ENCODE data around the gene TMEM176A. TPM values are rescaled to one million over a fixed set of nuclear protein-coding genes. Genes with fewer than 3 reads are reported as not detected.
"Not testable (repeated sequence)": the region's sequence is repeated elsewhere in the genome, so short reads cannot be mapped to it uniquely, and the experiment has no call there.

The TMEM176A gene
- total RNA-seq, 1 donor from 2014 or later, result not detected

DNA sequence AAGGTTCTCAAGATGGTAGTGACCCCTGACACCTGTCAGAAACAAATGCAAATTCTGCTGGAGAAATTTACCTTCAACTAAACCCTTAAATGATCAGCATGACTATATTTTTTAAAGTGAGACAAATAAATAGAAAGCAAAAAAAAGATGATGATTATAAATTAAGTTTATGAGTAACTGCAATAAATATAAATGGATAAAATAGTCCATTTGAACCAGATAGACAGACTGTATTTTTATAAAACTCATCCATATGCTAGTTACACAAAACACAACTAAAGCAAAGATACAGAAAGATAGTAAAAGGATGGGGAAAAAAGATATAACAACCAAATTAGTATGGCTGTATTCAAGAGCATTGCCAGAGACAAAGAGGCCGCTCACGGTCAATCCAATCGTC is 5.9 kb downstream of the TMEM176A start:
- Histone ChIP-seq H3K4me2 (ENCODE audit: low read length) (no peak overlapping the region), H3K27ac (ENCODE audit: low read depth, low read length) (no peak overlapping the region), H3K27me3 (ENCODE audit: insufficient read depth, low read length) (no peaks in the 10 kb centered on the region), H3K4me3 (ENCODE audit: insufficient read depth, low read depth, low read length) (no peak overlapping the region), H3K79me2 (ENCODE audit: insufficient read depth, low read length) (no peaks in the 10 kb centered on the region), H2AFZ (ENCODE audit: low read depth, low read length) (no peak overlapping the region), H4K20me1 (ENCODE audit: insufficient read depth, low read length) (no peaks in the 10 kb centered on the region), H3K4me1 (ENCODE audit: insufficient read depth, low read length) (no peaks in the 10 kb centered on the region), H3K9ac (ENCODE audit: low read length) (no peak overlapping the region), H3K36me3 (ENCODE audit: insufficient read depth, low read length) (no peaks in the 10 kb centered on the region), H3K9me3 (ENCODE audit: insufficient read depth, low read depth, low read length) (no peaks in the 10 kb centered on the region)
- H3K4me1 Mint-ChIP-seq (ENCODE audit: low read depth, unreplicated experiment), result no peaks in the 10 kb centered on the region
- no peaks in the 10 kb centered on the region for H3K36me3 Mint-ChIP-seq (ENCODE audit: low read depth, unreplicated experiment)
- FAIRE-seq, result no peak
- no peak for TF ChIP-seq EZH2 (IDR thresholded peaks at IDR 0.05; ENCODE audit: insufficient read depth, low read length)
- TF ChIP-seq, protein P1, sequence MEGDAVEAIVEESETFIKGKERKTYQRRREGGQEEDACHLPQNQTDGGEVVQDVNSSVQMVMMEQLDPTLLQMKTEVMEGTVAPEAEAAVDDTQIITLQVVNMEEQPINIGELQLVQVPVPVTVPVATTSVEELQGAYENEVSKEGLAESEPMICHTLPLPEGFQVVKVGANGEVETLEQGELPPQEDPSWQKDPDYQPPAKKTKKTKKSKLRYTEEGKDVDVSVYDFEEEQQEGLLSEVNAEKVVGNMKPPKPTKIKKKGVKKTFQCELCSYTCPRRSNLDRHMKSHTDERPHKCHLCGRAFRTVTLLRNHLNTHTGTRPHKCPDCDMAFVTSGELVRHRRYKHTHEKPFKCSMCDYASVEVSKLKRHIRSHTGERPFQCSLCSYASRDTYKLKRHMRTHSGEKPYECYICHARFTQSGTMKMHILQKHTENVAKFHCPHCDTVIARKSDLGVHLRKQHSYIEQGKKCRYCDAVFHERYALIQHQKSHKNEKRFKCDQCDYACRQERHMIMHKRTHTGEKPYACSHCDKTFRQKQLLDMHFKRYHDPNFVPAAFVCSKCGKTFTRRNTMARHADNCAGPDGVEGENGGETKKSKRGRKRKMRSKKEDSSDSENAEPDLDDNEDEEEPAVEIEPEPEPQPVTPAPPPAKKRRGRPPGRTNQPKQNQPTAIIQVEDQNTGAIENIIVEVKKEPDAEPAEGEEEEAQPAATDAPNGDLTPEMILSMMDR (IDR thresholded peaks at IDR 0.05; ENCODE audit: insufficient read depth, low read depth, low read length), result no peak
- H3K9me3 Mint-ChIP-seq (ENCODE audit: unreplicated experiment), result no peaks in the 10 kb centered on the region
- H3K27ac Mint-ChIP-seq (ENCODE audit: unreplicated experiment), result no peak overlapping the region
- H3K27me3 Mint-ChIP-seq (ENCODE audit: low read depth, unreplicated experiment), result peaks cover 19% of the 10 kb centered on the region
- DNase-seq (ENCODE audit: low read depth), result no peak
- H3K4me3 Mint-ChIP-seq (ENCODE audit: unreplicated experiment), result no peak overlapping the region

DNA sequence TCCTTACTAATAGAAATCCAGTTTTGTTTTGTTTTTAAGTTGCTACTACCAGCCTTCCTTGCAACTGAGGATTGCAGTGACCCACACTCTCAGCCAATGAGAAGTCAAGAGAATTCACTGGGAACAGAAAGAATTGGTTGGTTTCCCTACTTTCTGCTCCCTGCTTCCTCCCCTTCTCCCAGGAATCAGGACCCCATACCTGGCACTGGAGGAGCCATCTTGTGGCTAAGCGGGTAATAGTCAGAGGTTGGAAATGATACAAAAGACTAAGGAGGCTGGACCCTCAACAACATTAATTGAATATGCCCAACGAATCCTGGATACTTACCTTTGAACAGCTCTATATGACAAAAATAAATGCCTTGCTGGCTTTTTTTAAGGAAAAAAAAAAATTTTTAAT is 6.3 kb downstream of the TMEM176A start:
- DNase-seq (ENCODE audit: low read depth), result no peak
- H3K4me1 Mint-ChIP-seq (ENCODE audit: low read depth, unreplicated experiment), result no peaks in the 10 kb centered on the region

DNA sequence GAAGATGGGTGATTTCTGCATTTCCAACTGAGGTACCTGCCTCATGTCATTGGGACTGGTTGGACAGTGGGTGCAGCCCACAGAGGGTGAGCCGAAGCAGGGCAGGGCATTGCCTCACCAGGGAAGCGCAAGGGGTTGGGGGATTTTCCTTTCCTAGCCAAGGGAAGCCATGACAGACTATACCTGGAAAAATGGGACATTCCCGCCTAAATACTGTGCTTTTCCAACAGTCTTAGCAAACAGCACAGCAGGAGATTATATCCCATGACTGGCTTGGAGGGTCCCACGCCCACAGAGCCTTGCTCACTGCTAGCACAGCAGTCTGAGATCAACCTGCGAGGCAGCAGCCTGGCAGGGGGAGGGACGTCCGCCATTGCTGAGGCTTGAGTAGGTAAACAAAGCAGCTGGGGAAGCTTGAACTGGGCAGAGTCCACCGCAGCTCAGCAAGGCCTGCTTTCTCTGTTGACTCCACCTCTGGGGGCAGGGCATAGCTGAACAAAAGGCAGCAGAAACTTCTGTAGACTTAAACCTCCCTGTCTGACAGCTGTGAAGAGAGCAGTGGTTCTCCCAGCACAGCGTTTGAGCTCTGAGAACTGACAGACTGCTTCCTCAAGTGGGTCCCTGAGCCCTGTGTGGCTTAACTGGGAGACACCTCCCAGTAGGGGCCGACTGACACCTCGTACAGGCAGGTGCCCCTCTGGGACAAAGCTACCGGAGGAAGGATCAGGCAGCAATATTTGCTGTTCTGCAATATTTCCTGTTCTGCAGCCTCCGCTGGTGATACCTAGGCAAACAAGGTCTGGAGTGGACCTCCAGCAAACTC is 7.3 kb downstream of the TMEM176A start:
- H3K27me3 ChIP-seq (ENCODE audit: insufficient read depth, low read length); H3K4me3 Mint-ChIP-seq (ENCODE audit: unreplicated experiment); H3K27ac Mint-ChIP-seq (ENCODE audit: unreplicated experiment); H3K36me3 ChIP-seq (ENCODE audit: insufficient read depth, low read length); H3K4me3 ChIP-seq (ENCODE audit: insufficient read depth, low read depth, low read length); H4K20me1 ChIP-seq (ENCODE audit: insufficient read depth, low read length); FAIRE-seq; H3K9ac ChIP-seq (ENCODE audit: low read length); H3K9me3 Mint-ChIP-seq (ENCODE audit: unreplicated experiment); H3K4me1 ChIP-seq (ENCODE audit: insufficient read depth, low read length); H3K9me3 ChIP-seq (ENCODE audit: insufficient read depth, low read depth, low read length); DNase-seq (ENCODE audit: low read depth); H3K4me1 Mint-ChIP-seq (ENCODE audit: low read depth, unreplicated experiment); H3K27ac ChIP-seq (ENCODE audit: low read depth, low read length); H3K4me2 ChIP-seq (ENCODE audit: low read length); H3K79me2 ChIP-seq (ENCODE audit: insufficient read depth, low read length); H3K27me3 Mint-ChIP-seq (ENCODE audit: low read depth, unreplicated experiment); H2AFZ ChIP-seq (ENCODE audit: low read depth, low read length); H3K36me3 Mint-ChIP-seq (ENCODE audit: low read depth, unreplicated experiment): not testable (repeated sequence)

More for the DNA sequence above, 6.3 kb downstream of the TMEM176A start:
- FAIRE-seq, result no peak
- Histone ChIP-seq H3K9ac (ENCODE audit: low read length) (no peak overlapping the region), H3K4me2 (ENCODE audit: low read length) (no peak overlapping the region), H4K20me1 (ENCODE audit: insufficient read depth, low read length) (no peaks in the 10 kb centered on the region), H3K4me3 (ENCODE audit: insufficient read depth, low read depth, low read length) (no peak overlapping the region), H3K9me3 (ENCODE audit: insufficient read depth, low read depth, low read length) (no peaks in the 10 kb centered on the region), H3K27ac (ENCODE audit: low read depth, low read length) (no peak overlapping the region), H3K4me1 (ENCODE audit: insufficient read depth, low read length) (no peaks in the 10 kb centered on the region), H3K36me3 (ENCODE audit: insufficient read depth, low read length) (no peaks in the 10 kb centered on the region), H3K27me3 (ENCODE audit: insufficient read depth, low read length) (no peaks in the 10 kb centered on the region), H3K79me2 (ENCODE audit: insufficient read depth, low read length) (no peaks in the 10 kb centered on the region), H2AFZ (ENCODE audit: low read depth, low read length) (no peak overlapping the region)
- no peak overlapping the region for H3K4me3 Mint-ChIP-seq (ENCODE audit: unreplicated experiment)
- no peaks in the 10 kb centered on the region for H3K36me3 Mint-ChIP-seq (ENCODE audit: low read depth, unreplicated experiment)
- TF ChIP-seq EZH2 (IDR thresholded peaks at IDR 0.05; ENCODE audit: insufficient read depth, low read length), result no peak
- TF ChIP-seq, protein P1 (IDR thresholded peaks at IDR 0.05; ENCODE audit: insufficient read depth, low read depth, low read length), result no peak
- H3K27me3 Mint-ChIP-seq (ENCODE audit: low read depth, unreplicated experiment), result peaks cover 16% of the 10 kb centered on the region
- H3K9me3 Mint-ChIP-seq (ENCODE audit: unreplicated experiment), result no peaks in the 10 kb centered on the region
- no peak overlapping the region for H3K27ac Mint-ChIP-seq (ENCODE audit: unreplicated experiment)

Data from astrocyte (in vitro differentiated cells and primary cell).